B cell (primary cell): Measurements from ENCODE around the gene SDK2. TPM values are rescaled to one million over a fixed set of nuclear protein-coding genes. Genes with fewer than 3 reads are reported as not detected.

ENCODE experiments used
- ATAC-seq: fragments of 200-7000 bp; cut with Tn5 transposase; one replicate; pipeline ENCODE4 v1.10.0; 2021; ENCODE audit warnings: low read depth, mild to moderate bottlenecking, moderate number of reproducible peaks, moderate library complexity
- CTCF ChIA-PET: fragments of 350-600 bp; sonication (Branson Sonifier 250); formaldehyde crosslinking; loops from one replicate; lab custom pipeline; 2021; ENCODE audit warnings: antibody characterized with exemption, inconsistent platforms; lab: Charles Lee
- POLR2A ChIA-PET: fragments of 350-600 bp; sonication (Branson Sonifier 250); formaldehyde crosslinking; loops from one replicate; lab custom pipeline; 2021; ENCODE audit warnings: antibody characterized with exemption; lab: Charles Lee
- DNase-seq: peaks from one replicate; pipeline ENCODE4 v3.0.0; 2013
- H2AFZ ChIP-seq: 2 replicates; pipeline ENCODE4 v1.6.1; 2012; ENCODE audit warnings: mild to moderate bottlenecking, low read depth, low read length; ENCODE audit not compliant: insufficient read depth, poor library complexity, severe bottlenecking
- H3K27ac ChIP-seq, 2 donors: 1 replicate in 1 of 2; 2 replicates in 1 of 2; pipeline ENCODE4 v1.5.1; 2012 to 2013; ENCODE audit warnings: low read length in 2 of 2, mild to moderate bottlenecking in 2 of 2, moderate library complexity in 1 of 2
- H3K27me3 ChIP-seq, 4 experiments: fragments of 200-600 bp in 1 of 4; sonication (generic) in 1 of 4; replicated peaks in 1 of 4; 1 replicate in 2 of 4; 2 replicates in 2 of 4; pipeline versions ENCODE4 v1.6.1 to v1.7.0; 2013 to 2016; ENCODE audit warnings: low read length in 3 of 4, mild to moderate bottlenecking in 2 of 4, mixed read lengths in 1 of 4, moderate library complexity in 1 of 4; ENCODE audit not compliant: insufficient read depth in 4 of 4, control insufficient read depth in 3 of 4; ENCODE audit errors: control extremely low read depth in 1 of 4
- H3K36me3 ChIP-seq, 2 experiments: replicated peaks in 1 of 2; 1 replicate in 1 of 2; 2 replicates in 1 of 2; pipeline versions ENCODE4 v1.6.1 to v1.7.1; 2013; ENCODE audit warnings: low read length in 1 of 2; ENCODE audit not compliant: insufficient read depth in 2 of 2, control insufficient read depth in 1 of 2; ENCODE audit errors: control extremely low read depth in 1 of 2, extremely low read depth in 1 of 2
- H3K4me1 ChIP-seq, 2 donors: fragments of 200-600 bp in 1 of 2; sonication (generic) in 1 of 2; 1 replicate in 1 of 2; 2 replicates in 1 of 2; pipeline versions ENCODE4 v1.5.1 to v1.6.1; 2013 to 2017; ENCODE audit warnings: low read length in 2 of 2; ENCODE audit not compliant: control insufficient read depth in 2 of 2, insufficient read depth in 2 of 2
- H3K4me2 ChIP-seq: replicated peaks from 2 replicates; pipeline ENCODE3; 2012; ENCODE audit warnings: mild to moderate bottlenecking, low read depth, low read length; ENCODE audit not compliant: poor library complexity, severe bottlenecking
- H3K4me3 ChIP-seq, 5 experiments: fragments of 200-600 bp in 1 of 5; sonication (generic) in 1 of 5; 1 replicate in 3 of 5; 2 replicates in 2 of 5; pipeline versions ENCODE4 v1.5.1 to v1.7.0; 2011 to 2016; ENCODE audit warnings: low read length in 4 of 5, mild to moderate bottlenecking in 4 of 5, low read depth in 2 of 5, control low read depth in 1 of 5, moderate library complexity in 1 of 5; ENCODE audit not compliant: insufficient read depth in 1 of 5; ENCODE audit errors: control extremely low read depth in 1 of 5, extremely low read depth in 1 of 5
- H3K79me2 ChIP-seq: fragments of 200-600 bp; sonication (generic); one replicate; pipeline ENCODE4 v1.6.0; 2016; ENCODE audit warnings: low read length; ENCODE audit not compliant: control insufficient read depth, insufficient read depth
- H3K9ac ChIP-seq: fragments of 200-600 bp; sonication (generic); 2 replicates; pipeline ENCODE4 v1.6.1; 2017; ENCODE audit warnings: mild to moderate bottlenecking, low read length, moderate library complexity
- H3K9me3 ChIP-seq, 3 donors: one replicate each; pipeline versions ENCODE4 v1.6.1 to v1.7.1; 2013; ENCODE audit warnings: low read length in 2 of 3; ENCODE audit not compliant: control insufficient read depth in 2 of 3, insufficient read depth in 1 of 3; ENCODE audit errors: control extremely low read depth in 1 of 3
- H4K20me1 ChIP-seq: 2 replicates; pipeline ENCODE4 v1.6.0; 2012; ENCODE audit warnings: mild to moderate bottlenecking, low read length; ENCODE audit not compliant: insufficient read depth, control insufficient read depth, poor library complexity, severe bottlenecking
- H3K27ac Mint-ChIP-seq: one replicate; pipeline ENCODE4 v1.8.0; 2021; ENCODE audit warnings: mixed read lengths
- H3K27me3 Mint-ChIP-seq: one replicate; pipeline ENCODE4 v1.8.0; 2021; ENCODE audit warnings: mixed read lengths
- H3K4me1 Mint-ChIP-seq: one replicate; pipeline ENCODE4 v1.8.0; 2021; ENCODE audit warnings: mixed read lengths
- H3K4me3 Mint-ChIP-seq: one replicate; pipeline ENCODE4 v1.8.0; 2021; ENCODE audit warnings: mixed read lengths
- H3K9me3 Mint-ChIP-seq: one replicate; pipeline ENCODE4 v1.8.0; 2022; ENCODE audit warnings: mixed read lengths; ENCODE audit not compliant: insufficient read depth
- EZH2 ChIP-seq: IDR thresholded peaks from 2 replicates; pipeline ENCODE4 v1.6.1; 2012; ENCODE audit warnings: borderline replicate concordance, low read depth, mild to moderate bottlenecking, moderate library complexity, low read length; ENCODE audit not compliant: insufficient read depth, poor library complexity, severe bottlenecking
- WGBS: methylation state at CpG from one replicate; pipeline ENCODE4 v1.1.5; 2013; ENCODE audit warnings: missing lambda C conversion rate; ENCODE audit not compliant: insufficient coverage; 5-methylcytosine and 5-hydroxymethylcytosine counted together
- intact Hi-C: fragments of 100-400 bp; cut with micrococcal nuclease; formaldehyde crosslinking; loops from one replicate; pipeline ENCODE4 v1.10.0; 2022
- polyA plus RNA-seq: library from polyadenylated mRNA; depleted of rRNA; stranded (reverse); fragments of >200 nt; gene quantifications from 2 replicates; pipeline ENCODE4 v1.2.3, GENCODE V29; 2012
- total RNA-seq, 2 donors: library from RNA; stranded (reverse); fragments of 120-200 nt in 1 of 2; gene quantifications; 1 replicate in 1 of 2; 2 replicates in 1 of 2; pipeline versions ENCODE4 v1.2.3 to v1.2.4, GENCODE V29; 2013 to 2022
- TF ChIP-seq, protein P1 (sequence below): fragments of 200-600 bp; IDR thresholded peaks from one replicate; pipeline ENCODE4 v1.8.0; 2022; ENCODE audit warnings: antibody characterized with exemption, mild to moderate bottlenecking

SDK2 gene
- total and polyA plus RNA-seq, 2 donors (not counting 1 experiment from before 2014, with no cell fraction given) = 3.2 to 13.0 TPM

DNA sequence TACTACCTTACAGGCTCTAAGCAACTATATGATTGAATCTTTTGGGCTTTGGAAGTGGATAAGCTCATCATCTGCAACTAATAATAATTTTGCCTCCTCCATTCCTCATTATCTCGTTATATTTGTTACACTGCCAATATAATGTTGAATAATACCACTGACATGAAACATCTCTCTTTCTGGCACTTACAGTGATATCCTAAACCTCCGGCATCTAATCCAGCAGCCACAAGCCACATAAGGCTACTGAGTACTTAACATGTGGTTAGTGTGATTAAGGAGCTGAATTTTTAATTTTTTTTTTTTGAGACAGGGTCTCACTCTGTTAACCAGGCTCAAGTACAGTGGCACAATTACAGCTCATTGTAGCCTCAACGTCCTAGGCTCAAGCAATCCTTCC is 342.1 kb downstream of the SDK2 start:
- peaks cover 15% of the 10 kb centered on the region for H3K27me3 Mint-ChIP-seq
- no peak overlapping the region for H3K4me2 ChIP-seq
- no peaks in the 10 kb centered on the region for H3K79me2 ChIP-seq
- ChIA-PET CTCF (no interaction called here), POLR2A (no interaction called here)
- H2AFZ ChIP-seq = no peak overlapping the region
- H3K9ac ChIP-seq = no peak overlapping the region
- H3K27ac ChIP-seq = no peak overlapping the region
- TF ChIP-seq, protein P1, sequence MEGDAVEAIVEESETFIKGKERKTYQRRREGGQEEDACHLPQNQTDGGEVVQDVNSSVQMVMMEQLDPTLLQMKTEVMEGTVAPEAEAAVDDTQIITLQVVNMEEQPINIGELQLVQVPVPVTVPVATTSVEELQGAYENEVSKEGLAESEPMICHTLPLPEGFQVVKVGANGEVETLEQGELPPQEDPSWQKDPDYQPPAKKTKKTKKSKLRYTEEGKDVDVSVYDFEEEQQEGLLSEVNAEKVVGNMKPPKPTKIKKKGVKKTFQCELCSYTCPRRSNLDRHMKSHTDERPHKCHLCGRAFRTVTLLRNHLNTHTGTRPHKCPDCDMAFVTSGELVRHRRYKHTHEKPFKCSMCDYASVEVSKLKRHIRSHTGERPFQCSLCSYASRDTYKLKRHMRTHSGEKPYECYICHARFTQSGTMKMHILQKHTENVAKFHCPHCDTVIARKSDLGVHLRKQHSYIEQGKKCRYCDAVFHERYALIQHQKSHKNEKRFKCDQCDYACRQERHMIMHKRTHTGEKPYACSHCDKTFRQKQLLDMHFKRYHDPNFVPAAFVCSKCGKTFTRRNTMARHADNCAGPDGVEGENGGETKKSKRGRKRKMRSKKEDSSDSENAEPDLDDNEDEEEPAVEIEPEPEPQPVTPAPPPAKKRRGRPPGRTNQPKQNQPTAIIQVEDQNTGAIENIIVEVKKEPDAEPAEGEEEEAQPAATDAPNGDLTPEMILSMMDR = no peak
- no peak for TF ChIP-seq EZH2
- no peaks in the 10 kb centered on the region for H3K9me3 ChIP-seq
- no peaks in the 10 kb centered on the region for H3K36me3 ChIP-seq
- peaks cover 1% of the 10 kb centered on the region for H3K4me1 Mint-ChIP-seq
- no peaks in the 10 kb centered on the region for H3K4me1 ChIP-seq
- H3K27me3 ChIP-seq = peaks cover 0 to 13% (median 4%) of the 10 kb centered on the region in 4 experiments
- H3K9me3 Mint-ChIP-seq = no peaks in the 10 kb centered on the region
- H3K4me3 Mint-ChIP-seq = no peak overlapping the region
- DNase-seq (no peak), ATAC-seq (no peak)
- no peak overlapping the region for H3K27ac Mint-ChIP-seq
- intact Hi-C loops = no loop called here
- no peak overlapping the region for H3K4me3 ChIP-seq
- H4K20me1 ChIP-seq = no peaks in the 10 kb centered on the region
- 90% methylated on average over 1 of the region's 3 CpGs for WGBS

DNA sequence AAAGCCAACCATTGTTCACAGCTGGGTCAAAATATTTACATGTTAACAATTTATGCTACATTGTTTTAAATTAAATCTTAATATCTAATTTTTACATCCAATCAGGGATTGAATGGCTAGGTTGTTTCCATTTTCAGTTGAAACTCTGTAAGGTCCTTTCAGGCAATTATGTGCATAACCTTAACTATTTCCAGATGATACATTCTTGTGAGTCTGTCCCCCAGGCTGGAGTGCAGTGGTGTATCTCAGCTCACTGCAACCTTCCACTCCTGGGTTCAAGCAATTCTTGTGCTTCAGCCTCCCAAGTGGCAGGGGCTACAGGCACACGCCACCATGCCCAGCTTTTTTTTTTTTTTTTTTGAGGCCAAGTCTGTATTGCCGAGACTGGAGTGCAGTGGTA is 342.9 kb downstream of the SDK2 start:
- no peak overlapping the region for H3K27ac ChIP-seq
- TF ChIP-seq, protein P1 = no peak
- no peak for TF ChIP-seq EZH2
- H3K4me3 Mint-ChIP-seq = no peak overlapping the region
- DNase-seq (no peak), ATAC-seq (no peak)
- no peaks in the 10 kb centered on the region for H3K79me2 ChIP-seq
- H3K4me1 ChIP-seq = no peaks in the 10 kb centered on the region
- no peak overlapping the region for H3K4me3 ChIP-seq
- peaks cover 15% of the 10 kb centered on the region for H3K27me3 Mint-ChIP-seq
- no peaks in the 10 kb centered on the region for H3K9me3 ChIP-seq
- POLR2A ChIA-PET = no interaction called here
- H3K36me3 ChIP-seq = no peaks in the 10 kb centered on the region
- intact Hi-C loops = no loop called here
- peaks cover 1% of the 10 kb centered on the region for H3K4me1 Mint-ChIP-seq
- no peak overlapping the region for H2AFZ ChIP-seq
- no peaks in the 10 kb centered on the region for H4K20me1 ChIP-seq
- no peak overlapping the region for H3K9ac ChIP-seq
- no peaks in the 10 kb centered on the region for H3K9me3 Mint-ChIP-seq
- no peak overlapping the region for H3K27ac Mint-ChIP-seq
- 92% methylated on average over 1 of the region's 2 CpGs for WGBS
- H3K27me3 ChIP-seq = peaks cover 0 to 5% (median 2%) of the 10 kb centered on the region in 4 experiments
- H3K4me2 ChIP-seq = no peak overlapping the region
- CTCF ChIA-PET = no interaction called here
